Lower lobe of right lung (tissue), 2 donors: Measurements from ENCODE around the gene ZNF536. TPM values are rescaled to one million over a fixed set of nuclear protein-coding genes. Genes with fewer than 3 reads are reported as not detected.

Experiments used
- ATAC-seq, 2 donors: fragments of 200-7000 bp; cut with Tn5 transposase; one replicate each; pipeline ENCODE4 v1.9.1; 2020 to 2022; ENCODE audit warnings: mild to moderate bottlenecking in 2 of 2, moderate library complexity in 2 of 2
- DNase-seq: peaks from one replicate; pipeline ENCODE4 v3.0.0-alpha.2; 2020
- H3K27ac ChIP-seq: fragments of 200-600 bp; one replicate; pipeline ENCODE4 v1.8.0; 2022
- H3K27me3 ChIP-seq: fragments of 200-600 bp; one replicate; pipeline ENCODE4 v1.8.0; 2022; ENCODE audit warnings: low read depth
- H3K36me3 ChIP-seq: fragments of 200-600 bp; one replicate; pipeline ENCODE4 v1.8.0; 2022; ENCODE audit warnings: mild to moderate bottlenecking
- H3K4me1 ChIP-seq: fragments of 200-600 bp; one replicate; pipeline ENCODE4 v1.8.0; 2022
- H3K4me3 ChIP-seq: fragments of 200-600 bp; one replicate; pipeline ENCODE4 v1.8.0; 2022; ENCODE audit warnings: mild to moderate bottlenecking
- H3K9me3 ChIP-seq: fragments of 200-600 bp; one replicate; pipeline ENCODE4 v1.8.0; 2022
- intact Hi-C: fragments of 100-400 bp; cut with DNase I; formaldehyde crosslinking; loops from one replicate; pipeline ENCODE4 v1.11.0; 2022
- total RNA-seq: library from RNA; stranded (reverse); fragmentation: NEBNext Ultra II Directional; extraction: Animal tissue kit (Norgen Biotek cat#: 25700); gene quantifications from one replicate; pipeline ENCODE4 v1.2.1, GENCODE V29; 2021
- TF ChIP-seq, protein P1 (sequence below): fragments of 200-600 bp; IDR thresholded peaks from one replicate; pipeline ENCODE4 v1.8.0; 2022; ENCODE audit warnings: antibody characterized with exemption, mild to moderate bottlenecking
- donor health status: DM: no; HTN: yes; CAD: no; lungs with severe emphysema.

The ZNF536 gene
- total RNA-seq, 1 donor from 2014 or later, result 0.12 TPM

DNA sequence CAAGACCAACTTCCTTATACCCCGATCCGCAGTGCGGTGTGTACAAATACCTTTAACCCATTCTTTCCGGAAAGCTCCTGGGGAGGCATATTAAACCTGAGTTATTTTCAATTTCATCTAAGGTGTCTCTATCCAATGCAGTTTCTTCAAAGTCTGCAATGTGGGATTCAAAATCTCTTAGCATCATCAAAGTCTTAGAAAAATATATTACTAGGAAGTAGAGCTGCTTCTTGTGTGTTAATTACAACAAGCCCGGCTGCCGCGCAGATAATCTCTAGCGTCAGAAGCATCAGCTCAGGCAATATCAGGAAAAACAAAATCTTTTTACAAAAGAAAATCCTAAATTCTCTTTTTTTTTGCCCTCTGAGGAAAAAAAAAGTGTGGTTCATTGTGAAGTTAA, 48.1 kb downstream of the ZNF536 start:
- H3K27me3 ChIP-seq, result peaks cover 26% of the 10 kb centered on the region
- intact Hi-C loops, result no loop called here
- DNase-seq, result no peak
- H3K27ac ChIP-seq, result no peak overlapping the region
- TF ChIP-seq, protein P1, sequence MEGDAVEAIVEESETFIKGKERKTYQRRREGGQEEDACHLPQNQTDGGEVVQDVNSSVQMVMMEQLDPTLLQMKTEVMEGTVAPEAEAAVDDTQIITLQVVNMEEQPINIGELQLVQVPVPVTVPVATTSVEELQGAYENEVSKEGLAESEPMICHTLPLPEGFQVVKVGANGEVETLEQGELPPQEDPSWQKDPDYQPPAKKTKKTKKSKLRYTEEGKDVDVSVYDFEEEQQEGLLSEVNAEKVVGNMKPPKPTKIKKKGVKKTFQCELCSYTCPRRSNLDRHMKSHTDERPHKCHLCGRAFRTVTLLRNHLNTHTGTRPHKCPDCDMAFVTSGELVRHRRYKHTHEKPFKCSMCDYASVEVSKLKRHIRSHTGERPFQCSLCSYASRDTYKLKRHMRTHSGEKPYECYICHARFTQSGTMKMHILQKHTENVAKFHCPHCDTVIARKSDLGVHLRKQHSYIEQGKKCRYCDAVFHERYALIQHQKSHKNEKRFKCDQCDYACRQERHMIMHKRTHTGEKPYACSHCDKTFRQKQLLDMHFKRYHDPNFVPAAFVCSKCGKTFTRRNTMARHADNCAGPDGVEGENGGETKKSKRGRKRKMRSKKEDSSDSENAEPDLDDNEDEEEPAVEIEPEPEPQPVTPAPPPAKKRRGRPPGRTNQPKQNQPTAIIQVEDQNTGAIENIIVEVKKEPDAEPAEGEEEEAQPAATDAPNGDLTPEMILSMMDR, result no peak
- no peak for ATAC-seq
- H3K9me3 ChIP-seq, result no peaks in the 10 kb centered on the region
- H3K4me3 ChIP-seq, result no peak overlapping the region
- no peaks in the 10 kb centered on the region for H3K4me1 ChIP-seq
- H3K36me3 ChIP-seq, result no peaks in the 10 kb centered on the region

DNA sequence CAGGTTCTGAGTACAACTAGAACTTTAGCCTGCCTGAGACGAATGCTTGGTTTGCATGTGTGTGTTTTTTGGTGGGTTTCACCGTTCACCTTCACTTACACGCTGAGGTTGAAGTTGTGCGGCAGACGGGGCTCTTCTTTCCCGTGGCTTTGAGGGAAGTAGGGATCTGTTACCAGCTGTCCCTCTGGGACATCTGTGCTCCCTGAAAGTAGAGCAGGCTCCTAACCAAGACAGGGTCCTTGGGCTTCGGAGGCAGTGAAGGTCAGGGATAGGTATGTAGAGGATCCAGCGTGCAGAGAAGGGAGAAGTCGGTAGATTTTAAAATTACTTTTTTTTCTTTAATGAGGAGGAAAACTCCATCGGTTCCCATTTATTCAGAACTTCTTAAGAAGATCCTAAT, 48.7 kb downstream of the ZNF536 start:
- Histone ChIP-seq H3K9me3 (no peaks in the 10 kb centered on the region), H3K36me3 (no peaks in the 10 kb centered on the region), H3K4me3 (no peak overlapping the region), H3K27ac (no peak overlapping the region), H3K4me1 (no peaks in the 10 kb centered on the region), H3K27me3 (peaks cover 23% of the 10 kb centered on the region)
- ATAC-seq, result no peak
- intact Hi-C loops, result no loop called here
- TF ChIP-seq, protein P1, result no peak
- no peak for DNase-seq

DNA sequence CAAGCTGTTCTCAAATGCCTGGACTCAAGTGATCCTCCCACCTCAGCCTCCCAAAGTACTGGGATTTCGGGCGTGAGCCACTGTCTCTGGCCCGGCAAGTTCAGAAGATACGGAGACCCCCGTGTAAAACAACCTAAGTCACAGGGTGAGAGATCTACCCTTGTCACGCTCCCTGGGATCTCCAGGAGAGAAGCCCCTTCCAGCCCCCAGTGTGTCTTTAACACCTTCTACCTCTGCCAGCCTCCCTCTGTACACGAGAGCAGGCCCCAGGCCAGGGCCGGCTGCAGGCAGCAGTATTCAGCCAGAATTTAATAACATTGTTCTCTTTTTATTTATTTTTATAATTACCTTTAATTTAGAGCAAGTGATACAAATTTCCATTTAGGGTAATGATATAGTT, 49.4 kb downstream of the ZNF536 start:
- TF ChIP-seq, protein P1, result no peak
- DNase-seq (no peak), ATAC-seq (no peak)
- Histone ChIP-seq H3K4me3 (no peak overlapping the region), H3K36me3 (no peaks in the 10 kb centered on the region), H3K27me3 (peaks cover 20% of the 10 kb centered on the region), H3K4me1 (no peaks in the 10 kb centered on the region), H3K9me3 (no peaks in the 10 kb centered on the region), H3K27ac (no peak overlapping the region)
- intact Hi-C loops, result no loop called here

DNA sequence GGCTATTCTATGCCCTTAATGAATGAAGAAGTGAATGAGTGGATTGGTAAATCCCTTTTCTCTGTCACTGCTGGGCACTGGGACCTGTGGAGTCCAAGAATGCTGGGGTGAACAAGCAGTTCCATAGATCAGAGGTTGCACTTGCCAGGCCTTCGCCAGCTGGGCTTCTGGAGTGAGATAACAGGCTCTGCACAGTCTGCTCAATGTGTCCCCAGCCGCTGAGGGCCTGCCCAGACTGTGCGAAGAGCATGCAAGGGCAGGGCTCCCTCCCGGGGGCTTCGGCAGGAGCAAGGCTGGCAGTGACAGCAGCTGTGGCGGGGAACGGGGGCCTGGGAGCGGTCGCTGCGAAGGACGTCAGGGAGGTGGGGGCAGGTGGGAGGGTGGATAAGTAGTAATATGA, 51.3 kb downstream of the ZNF536 start:
- DNase-seq, result no peak
- no peak for ATAC-seq

DNA sequence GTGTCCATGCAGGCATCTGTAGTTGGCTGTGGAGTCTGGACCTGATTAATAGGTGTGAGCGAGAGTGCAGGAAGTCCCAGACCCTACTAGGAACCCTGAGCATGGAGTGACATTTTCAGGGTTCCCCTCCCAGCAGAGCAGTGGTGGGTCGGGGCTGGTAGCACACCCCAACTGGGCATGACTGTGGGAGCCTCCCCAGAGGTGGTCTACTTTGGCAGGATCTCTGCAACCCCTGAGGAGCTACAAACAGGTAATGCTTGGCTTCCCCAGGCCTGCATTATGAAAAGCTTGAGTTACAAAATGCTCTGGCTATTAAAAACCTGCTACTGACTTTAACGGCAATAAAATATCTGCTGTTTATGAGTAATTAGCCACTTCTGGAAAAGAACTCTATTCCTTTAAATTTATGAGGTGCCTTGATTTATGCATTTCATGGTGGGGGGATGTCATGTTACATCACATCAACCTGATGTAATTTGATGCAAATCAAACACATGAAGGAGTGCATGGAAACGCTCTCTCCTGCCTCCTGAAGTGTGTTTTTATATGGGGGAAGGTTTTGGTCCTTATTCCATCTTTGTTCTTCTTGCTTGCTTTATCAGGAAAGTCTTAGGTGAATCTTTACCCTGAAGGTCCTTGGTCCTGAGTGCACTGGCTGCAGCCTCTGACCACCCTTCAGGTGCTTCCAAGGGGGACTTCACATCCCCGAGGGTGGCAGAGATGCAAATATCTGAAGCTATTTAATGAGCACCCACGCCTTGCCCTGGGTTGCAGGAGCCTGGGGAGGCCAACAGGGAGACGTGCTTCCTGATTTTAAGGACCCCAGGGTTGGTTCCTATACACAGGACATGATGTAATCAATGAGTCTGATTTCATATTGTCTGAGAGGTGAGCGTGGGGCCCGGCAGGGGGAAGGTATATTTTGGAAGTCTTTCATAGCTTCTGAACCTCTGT, 54.0 kb downstream of the ZNF536 start:
- ATAC-seq (no peak), DNase-seq (no peak)
- intact Hi-C loops, result no loop called here
- TF ChIP-seq, protein P1, result no peak
- Histone ChIP-seq H3K27me3 (peaks cover under 1% of the 10 kb centered on the region), H3K9me3 (no peaks in the 10 kb centered on the region), H3K36me3 (no peaks in the 10 kb centered on the region), H3K4me3 (no peak overlapping the region), H3K27ac (no peak overlapping the region), H3K4me1 (no peaks in the 10 kb centered on the region)

More for the DNA sequence above, 51.3 kb downstream of the ZNF536 start:
- TF ChIP-seq, protein P1, result no peak
- Histone ChIP-seq H3K4me1 (no peaks in the 10 kb centered on the region), H3K4me3 (no peak overlapping the region), H3K27ac (no peak overlapping the region), H3K36me3 (no peaks in the 10 kb centered on the region), H3K27me3 (peaks cover 15% of the 10 kb centered on the region), H3K9me3 (no peaks in the 10 kb centered on the region)
- intact Hi-C loops, result no loop called here
